ENCODE measurements around the gene SETX. TPM values are rescaled to one million over a fixed set of nuclear protein-coding genes. Genes with fewer than 3 reads are reported as not detected.

Gene SETX
- total RNA-seq = 60.6 and 67.6 TPM in 2 replicates

GRCh38 chr9:132354637-132355355 is at the start of gene SETX:
Gene SETX, minus strand, starts transcription at chr9:132354986. Its CDS starts 5,558 bp downstream, at chr9:132349428.

Other genes starting within 250 kb of the SETX start
- gene NTNG2, start 192.9 kb downstream of the SETX start, total RNA-seq = 0.37 and 0.59 TPM in 2 replicates
- 5.5 and 8.2 TPM in 2 replicates for gene TTF1, start 51.9 kb upstream of the SETX start, total RNA-seq
- not detected in 2 replicates for gene CFAP77, start 55.2 kb upstream of the SETX start, total RNA-seq
- not detected in 2 replicates for gene BARHL1, start 227.6 kb upstream of the SETX start, total RNA-seq

Data from subcutaneous preadipocyte (primary cell).